ENCODE measurements around the gene KCNRG. TPM values are rescaled to one million over a fixed set of nuclear protein-coding genes. Genes with fewer than 3 reads are reported as not detected.

The KCNRG gene
- total and polyA plus RNA-seq, 5 donors = 0.27 to 0.45 (median 0.36) TPM

DNA sequence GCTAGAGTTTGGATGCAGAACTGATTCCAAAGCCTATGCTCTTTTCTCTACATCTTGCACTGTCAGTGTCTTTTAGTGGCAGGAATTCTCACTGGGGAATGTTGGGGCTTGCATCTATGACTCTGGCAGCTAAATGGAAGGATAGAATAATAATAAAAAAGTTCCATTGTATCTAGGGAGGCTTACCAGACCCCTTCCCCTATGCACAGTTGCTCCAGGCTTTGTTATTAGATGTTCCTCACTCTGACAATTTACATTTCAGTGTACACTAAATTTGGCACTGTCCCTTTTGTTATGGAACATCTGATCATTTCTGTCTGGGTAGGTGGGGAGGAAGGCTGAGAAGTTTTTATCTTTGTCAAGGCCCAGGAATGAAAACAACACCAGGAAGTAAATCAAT is 22.1 kb upstream of the KCNRG start:
- no peaks in the 10 kb centered on the region for H3K27me3 ChIP-seq (ENCODE audit: control insufficient read depth, insufficient read depth)
- no peaks in the 10 kb centered on the region for H3K9me3 ChIP-seq (ENCODE audit: control insufficient read depth, low read length)
- no peak overlapping the region for H3K4me3 ChIP-seq (ENCODE audit: low read length)
- H3K27ac ChIP-seq (ENCODE audit: low read length) = no peak overlapping the region
- DNase-seq (no peak), ATAC-seq (no peak)
- H3K4me1 ChIP-seq (ENCODE audit: control insufficient read depth, insufficient read depth, low read length) = no peaks in the 10 kb centered on the region
- intact Hi-C loops (cut with DNase I) = loop anchor here in 1 of 4 donors (10.0 kb wide), 1 partner anchor 532 kb away; no protein-coding TSS in a partner anchor

DNA sequence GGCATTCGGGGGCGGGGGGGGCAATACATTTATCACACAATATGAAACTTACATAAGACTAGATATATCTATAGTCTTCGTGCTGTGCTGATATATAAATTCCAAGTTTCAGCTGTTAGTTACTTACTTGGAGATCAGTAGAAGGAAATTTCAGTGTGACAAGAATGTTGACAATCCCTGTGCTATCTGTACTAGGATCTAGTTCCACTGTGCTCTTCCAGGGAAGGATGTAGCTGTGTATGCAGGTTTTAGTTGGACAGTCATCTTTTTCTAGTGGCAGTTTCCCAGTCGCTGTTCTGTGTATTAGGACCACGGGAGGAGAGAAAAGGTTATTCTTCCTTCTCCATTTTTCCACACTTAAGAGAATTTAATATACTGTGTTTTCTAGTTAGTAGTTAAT is 21.6 kb upstream of the KCNRG start:
- intact Hi-C loops (cut with DNase I) = loop anchor here in 1 of 4 donors (10.0 kb wide), 1 partner anchor 531 kb away; no protein-coding TSS in a partner anchor
- ATAC-seq (no peak), DNase-seq (no peak)
- Histone ChIP-seq H3K4me3 (ENCODE audit: low read length) (no peak overlapping the region), H3K4me1 (ENCODE audit: control insufficient read depth, insufficient read depth, low read length) (no peaks in the 10 kb centered on the region), H3K27ac (ENCODE audit: low read length) (no peak overlapping the region), H3K27me3 (ENCODE audit: control insufficient read depth, insufficient read depth) (no peaks in the 10 kb centered on the region), H3K9me3 (ENCODE audit: control insufficient read depth, low read length) (no peaks in the 10 kb centered on the region)
- 80% methylated on average over 5 of the region's 5 CpGs for WGBS

DNA sequence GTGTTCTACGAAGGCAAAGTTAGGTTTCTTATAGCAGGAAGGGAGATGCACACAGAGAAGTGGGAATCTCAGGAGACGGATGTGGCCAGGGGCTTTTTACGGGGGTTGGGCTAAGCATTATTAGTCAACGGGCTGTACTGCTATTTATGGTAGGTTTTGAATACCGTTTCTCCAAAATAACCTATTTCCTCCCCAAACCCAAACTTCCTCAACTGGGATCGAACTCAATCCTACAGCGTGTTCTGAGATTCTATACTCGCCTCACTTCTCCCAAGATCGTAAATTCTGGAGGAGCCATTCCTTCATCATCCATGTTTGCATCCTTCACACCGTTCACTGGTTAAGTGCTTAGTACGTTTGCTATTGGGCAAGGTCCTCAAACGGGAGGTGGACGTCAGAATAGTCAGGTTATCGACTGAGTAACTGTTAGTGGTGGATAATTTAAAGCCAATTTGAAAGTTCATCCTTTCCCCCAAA is 19.6 kb upstream of the KCNRG start:
- intact Hi-C loops (cut with DNase I) = loop anchor here in 2 of 4 donors (5.0 to 10.0 kb wide), 2 partner anchors 87 to 529 kb away; no protein-coding TSS in a partner anchor
- WGBS = 35% methylated on average over 14 of the region's 14 CpGs
- Histone ChIP-seq H3K27me3 (ENCODE audit: control insufficient read depth, insufficient read depth) (no peaks in the 10 kb centered on the region), H3K4me3 (ENCODE audit: low read length) (peak overlapping the region; percentile 89), H3K9me3 (ENCODE audit: control insufficient read depth, low read length) (no peaks in the 10 kb centered on the region), H3K4me1 (ENCODE audit: control insufficient read depth, insufficient read depth, low read length) (no peaks in the 10 kb centered on the region), H3K27ac (ENCODE audit: low read length) (no peak overlapping the region)
- DNase-seq = no peak
- ATAC-seq = peak in 1 of 2 donors; percentile 19

DNA sequence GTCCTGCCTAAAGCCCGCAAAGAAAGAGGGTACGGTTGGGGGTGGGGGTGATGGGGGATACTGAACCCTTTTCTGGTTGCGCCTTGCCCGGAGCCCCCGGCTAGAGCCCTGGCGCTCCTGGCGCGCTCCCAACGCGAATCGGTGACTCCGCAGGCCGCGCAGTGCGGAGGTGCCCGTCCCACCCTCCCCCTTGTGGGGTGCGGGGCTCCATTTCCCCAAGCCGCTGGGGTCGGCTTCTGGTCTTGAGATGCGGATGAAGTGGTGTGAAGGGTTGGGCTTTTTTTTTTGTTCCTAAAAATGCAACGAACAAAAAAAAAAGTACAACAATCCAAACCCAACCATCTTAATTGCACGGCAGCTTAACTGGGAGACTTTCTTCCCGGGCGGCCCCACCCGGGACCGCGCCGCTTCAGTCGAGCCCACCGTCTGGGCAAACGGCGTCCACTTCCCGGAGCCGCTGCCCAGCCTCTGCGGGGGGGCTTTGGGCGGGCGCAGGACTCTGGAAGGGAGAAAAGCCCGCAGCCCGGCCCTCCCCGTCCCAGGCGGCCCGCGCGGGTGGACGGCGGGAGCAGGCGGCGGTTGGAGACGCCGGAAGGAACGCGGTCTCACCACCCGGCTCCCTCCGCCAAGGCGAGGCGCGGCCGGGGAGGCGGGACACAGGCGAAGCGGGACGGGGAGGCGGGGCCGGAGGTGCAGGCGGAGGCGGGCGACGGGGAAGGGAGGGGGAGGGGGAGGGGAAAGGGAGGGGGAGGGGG is 18.9 kb upstream of the KCNRG start:
- Histone ChIP-seq H3K4me1 (ENCODE audit: control insufficient read depth, insufficient read depth, low read length) (no peaks in the 10 kb centered on the region), H3K4me3 (ENCODE audit: low read length) (peak overlapping the region; percentile 89), H3K27me3 (ENCODE audit: control insufficient read depth, insufficient read depth) (no peaks in the 10 kb centered on the region), H3K9me3 (ENCODE audit: control insufficient read depth, low read length) (no peaks in the 10 kb centered on the region), H3K27ac (ENCODE audit: low read length) (peak overlapping the region; percentile 90)
- DNase-seq (peak; percentile 96 to 98 (median 98)), ATAC-seq (peak; percentile 94 to 96)
- WGBS = under 1% methylated on average over 59 of the region's 68 CpGs
- intact Hi-C loops (cut with DNase I) = loop anchor here in 2 of 4 donors (5.0 to 10.0 kb wide), 2 partner anchors 86 to 528 kb away; no protein-coding TSS in a partner anchor

DNA sequence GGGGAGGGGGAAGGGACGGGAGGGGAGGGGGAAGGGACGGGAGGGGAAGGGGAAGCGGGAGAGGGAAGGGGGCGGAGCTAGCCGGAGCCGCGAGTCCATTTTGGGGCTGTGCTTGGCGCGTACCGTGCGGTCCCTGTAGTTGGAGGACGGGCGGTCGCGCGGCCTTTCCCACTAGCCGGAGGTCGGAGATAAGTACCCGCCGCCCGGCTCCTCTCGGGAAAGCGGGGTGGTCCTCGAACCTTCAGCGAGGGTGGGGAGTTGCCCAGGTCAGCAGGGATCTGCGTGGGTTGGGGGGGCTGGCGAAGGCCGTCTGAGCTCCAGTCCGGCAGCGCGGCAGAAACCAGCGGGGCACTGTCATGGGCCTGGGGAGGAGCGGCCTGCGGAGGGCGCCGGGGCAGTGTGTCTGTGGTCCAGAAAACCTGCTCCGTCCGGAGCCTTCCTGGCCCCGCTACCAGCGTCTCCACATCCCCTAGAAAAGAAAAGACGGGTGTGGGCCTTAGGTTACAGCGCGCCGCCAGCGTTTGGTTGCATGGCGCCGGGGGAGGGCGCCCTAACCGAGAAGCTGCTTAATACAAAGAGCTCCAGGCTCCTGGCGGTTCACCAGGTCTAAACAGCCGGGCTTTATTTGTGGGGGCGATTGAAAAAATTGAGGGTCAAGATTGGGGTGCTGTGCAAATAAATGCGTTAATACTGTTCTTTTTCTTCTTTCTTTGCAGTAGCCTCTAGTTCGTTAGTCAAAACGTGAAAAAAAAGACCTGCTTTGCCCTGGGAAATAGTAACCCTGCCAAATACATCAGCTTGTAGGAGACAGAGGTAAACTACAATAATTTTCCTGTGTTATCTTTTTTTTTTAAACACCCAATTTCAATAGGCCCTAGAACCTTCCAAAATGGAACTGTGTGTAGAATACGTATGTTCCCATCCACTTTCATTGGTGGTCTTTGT is 18.0 kb upstream of the KCNRG start, which contains the start of gene TRIM13:
TSS of gene TRIM13 (plus strand) at position 92 of the 945 bp plus-strand sequence. CDS start 14,899 bp downstream, outside the sequence.
- H3K9me3 ChIP-seq (ENCODE audit: control insufficient read depth, low read length) = no peaks in the 10 kb centered on the region
- H3K4me1 ChIP-seq (ENCODE audit: control insufficient read depth, insufficient read depth, low read length) = no peaks in the 10 kb centered on the region
- intact Hi-C loops (cut with DNase I) = loop anchor here in 2 of 4 donors (5.0 to 10.0 kb wide), 2 partner anchors 85 to 528 kb away; no protein-coding TSS in a partner anchor
- peak within 1 kb of the TSS; percentile 97 for H3K27ac ChIP-seq (ENCODE audit: low read length)
- no peaks in the 10 kb centered on the region for H3K27me3 ChIP-seq (ENCODE audit: control insufficient read depth, insufficient read depth)
- DNase-seq (peak; percentile 92 to 97 (median 96)), ATAC-seq (peak; percentile 91)
- peak within 1 kb of the TSS; percentile 89 for H3K4me3 ChIP-seq (ENCODE audit: low read length)
- WGBS = under 1% methylated on average over 54 of the region's 56 CpGs

DNA sequence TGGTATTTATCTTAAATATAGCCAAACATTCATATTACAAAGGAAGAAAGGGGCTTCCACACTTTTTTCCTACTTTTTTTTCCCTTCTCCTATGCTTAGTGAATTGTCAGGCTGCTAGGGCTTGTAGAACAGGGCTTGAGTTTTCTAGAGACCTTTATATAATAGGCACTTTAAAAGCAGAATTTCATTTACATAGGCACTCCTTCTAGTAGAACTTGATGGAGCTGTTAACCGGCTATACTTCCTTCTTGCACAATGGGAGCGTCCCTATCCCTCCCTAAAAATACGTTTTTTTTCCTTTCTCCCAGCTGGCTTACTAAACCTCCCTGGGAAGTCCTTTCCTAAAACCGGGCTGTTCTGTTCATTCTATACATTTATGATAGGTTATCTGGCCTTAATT is 17.3 kb upstream of the KCNRG start:
- DNase-seq (no peak), ATAC-seq (no peak)
- peak overlapping the region; percentile 69 for H3K4me3 ChIP-seq (ENCODE audit: low read length)
- H3K9me3 ChIP-seq (ENCODE audit: control insufficient read depth, low read length) = no peaks in the 10 kb centered on the region
- no peak overlapping the region for H3K27ac ChIP-seq (ENCODE audit: low read length)
- intact Hi-C loops (cut with DNase I) = loop anchor here in 2 of 4 donors (5.0 to 10.0 kb wide), 2 partner anchors 84 to 527 kb away; no protein-coding TSS in a partner anchor
- no peaks in the 10 kb centered on the region for H3K27me3 ChIP-seq (ENCODE audit: control insufficient read depth, insufficient read depth)
- WGBS = 12% methylated on average over 4 of the region's 4 CpGs
- no peaks in the 10 kb centered on the region for H3K4me1 ChIP-seq (ENCODE audit: control insufficient read depth, insufficient read depth, low read length)

DNA sequence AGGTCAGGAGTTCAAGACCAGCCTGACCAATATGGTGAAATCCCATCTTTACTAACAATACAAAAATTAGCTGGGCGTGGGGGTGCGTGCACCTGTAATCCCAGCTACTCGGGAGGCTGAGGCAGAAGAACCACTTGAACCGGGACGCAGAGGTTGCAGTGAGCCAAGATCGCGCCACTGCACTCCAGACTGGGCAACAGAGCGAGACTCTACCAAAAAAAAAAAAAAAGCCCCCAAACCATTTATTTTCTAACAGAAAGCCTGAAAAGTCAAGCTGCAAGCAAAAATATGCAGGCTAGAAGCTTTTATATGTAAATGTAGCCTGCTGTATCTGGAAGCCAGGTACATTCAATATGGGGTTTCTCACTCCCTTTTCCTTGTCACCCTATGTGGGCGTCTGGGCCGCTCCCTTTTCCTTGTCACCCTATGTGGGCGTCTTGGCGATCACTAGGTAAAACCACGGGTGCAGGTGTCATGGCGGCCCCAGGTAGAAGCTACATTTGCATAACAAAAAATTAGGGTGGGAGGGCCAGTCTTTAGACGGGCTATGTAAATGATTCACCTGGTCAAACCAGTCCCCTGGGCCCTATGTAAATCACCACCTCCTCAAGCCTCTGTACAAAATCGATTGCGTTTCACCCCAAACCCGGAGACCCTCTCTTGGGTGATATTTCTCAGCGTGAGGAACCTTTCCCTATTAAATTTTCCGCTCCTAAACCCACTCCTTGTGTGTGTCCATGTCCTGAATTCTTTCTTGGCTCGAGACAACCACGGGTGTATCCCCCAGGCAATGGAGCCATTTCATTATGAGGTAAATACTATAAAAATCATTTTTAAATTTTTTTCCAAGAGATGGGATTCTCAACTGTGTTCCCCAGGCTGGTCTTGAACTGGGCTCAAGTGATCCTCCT is 16.3 kb upstream of the KCNRG start:
- ATAC-seq (no peak), DNase-seq (no peak)
- no peaks in the 10 kb centered on the region for H3K27me3 ChIP-seq (ENCODE audit: control insufficient read depth, insufficient read depth)
- no peaks in the 10 kb centered on the region for H3K4me1 ChIP-seq (ENCODE audit: control insufficient read depth, insufficient read depth, low read length)
- H3K9me3 ChIP-seq (ENCODE audit: control insufficient read depth, low read length) = no peaks in the 10 kb centered on the region
- 79% methylated on average over 22 of the region's 22 CpGs for WGBS
- intact Hi-C loops (cut with DNase I) = loop anchor here in 2 of 4 donors (5.0 to 10.0 kb wide), 2 partner anchors 83 to 526 kb away; no protein-coding TSS in a partner anchor
- H3K27ac ChIP-seq (ENCODE audit: low read length) = no peak overlapping the region
- no peak overlapping the region for H3K4me3 ChIP-seq (ENCODE audit: low read length)

DNA sequence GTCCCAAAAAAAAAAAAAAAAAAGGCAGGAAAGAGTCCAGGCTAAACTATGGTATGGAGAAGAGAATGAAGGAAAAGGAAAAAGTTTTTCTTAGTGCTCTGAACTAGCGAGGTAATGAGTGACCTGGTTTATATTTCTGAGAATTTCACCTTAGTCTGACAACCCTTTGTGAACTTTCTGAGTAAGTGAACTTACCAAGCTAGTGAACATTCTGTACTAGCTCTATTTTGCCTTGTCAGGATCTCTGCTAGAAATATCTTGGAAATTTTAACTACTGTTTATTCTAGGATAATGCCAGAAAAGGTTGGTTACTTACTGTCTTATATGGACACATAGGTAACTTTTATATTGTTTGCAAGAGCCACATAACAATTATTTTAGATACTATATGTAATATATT is 14.0 kb upstream of the KCNRG start:
- intact Hi-C loops (cut with DNase I) = loop anchor here in 1 of 4 donors (10.0 kb wide), 1 partner anchor 64 kb away; no protein-coding TSS in a partner anchor
- no peak overlapping the region for H3K4me3 ChIP-seq (ENCODE audit: low read length)
- ATAC-seq = no peak
- H3K27ac ChIP-seq (ENCODE audit: low read length) = no peak overlapping the region
- no peaks in the 10 kb centered on the region for H3K9me3 ChIP-seq (ENCODE audit: control insufficient read depth, low read length)
- DNase-seq = no peak
- no peaks in the 10 kb centered on the region for H3K27me3 ChIP-seq (ENCODE audit: control insufficient read depth, insufficient read depth)
- WGBS = 76% methylated on average over 1 of the region's 1 CpG
- no peaks in the 10 kb centered on the region for H3K4me1 ChIP-seq (ENCODE audit: control insufficient read depth, insufficient read depth, low read length)

DNA sequence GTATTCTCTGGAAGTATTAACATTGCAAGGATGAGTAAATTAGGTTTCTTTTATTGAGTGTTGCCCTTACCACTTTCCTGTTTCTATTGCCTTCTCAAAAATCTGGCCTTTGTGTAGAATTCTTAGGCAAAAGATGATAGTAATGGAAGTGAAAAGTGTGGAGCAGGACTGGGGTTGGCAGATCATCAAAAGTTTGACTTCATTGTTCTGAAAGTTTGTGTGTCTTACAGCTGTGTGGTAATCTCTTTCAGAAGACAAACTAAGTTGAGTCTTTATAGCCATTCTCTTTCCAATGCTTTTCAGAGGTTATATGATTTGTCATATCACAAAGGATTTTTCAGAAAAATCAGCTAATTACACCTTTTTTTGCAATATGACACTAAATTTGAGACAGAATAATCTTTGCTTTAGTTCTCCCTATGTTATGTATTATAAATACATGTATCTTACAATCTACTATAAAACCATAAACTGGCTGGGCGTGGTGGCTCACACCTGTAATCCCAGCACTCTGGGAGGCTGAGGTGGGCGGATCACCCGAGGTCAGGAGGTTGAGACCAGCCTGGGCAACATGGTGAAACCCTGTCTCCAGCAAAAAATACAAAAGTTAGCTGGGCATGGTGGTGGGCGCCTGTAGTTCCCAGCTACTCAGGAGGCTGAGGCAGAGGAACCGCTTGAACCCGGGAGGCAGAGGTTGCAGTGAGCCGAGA is 8.7 kb upstream of the KCNRG start:
- H3K4me3 ChIP-seq (ENCODE audit: low read length) = no peak overlapping the region
- H3K9me3 ChIP-seq (ENCODE audit: control insufficient read depth, low read length) = no peaks in the 10 kb centered on the region
- no peak for DNase-seq
- WGBS = 98% methylated on average over 7 of the region's 7 CpGs
- no peaks in the 10 kb centered on the region for H3K27me3 ChIP-seq (ENCODE audit: control insufficient read depth, insufficient read depth)
- H3K4me1 ChIP-seq (ENCODE audit: control insufficient read depth, insufficient read depth, low read length) = no peaks in the 10 kb centered on the region
- no peak overlapping the region for H3K27ac ChIP-seq (ENCODE audit: low read length)
- no peak for ATAC-seq
- intact Hi-C loops (cut with DNase I) = loop anchor here in 1 of 4 donors (10.0 kb wide), 1 partner anchor 58 kb away; no protein-coding TSS in a partner anchor
